Gastrocnemius medialis (tissue), 4 donors: ENCODE measurements around the gene KCNH3.

Experiments used
- POLR2A ChIP-seq, 2 donors: fragments of 450-650 bp; IDR thresholded peaks; one replicate each; pipeline ENCODE4 v1.6.1; 2017; ENCODE audit warnings: antibody characterized with exemption in 2 of 2, mild to moderate bottlenecking in 2 of 2, moderate library complexity in 2 of 2
- TF ChIP-seq, protein P1 (sequence below), 5 experiments: fragments of 450-650 bp in 3 of 5; fragments of 200-600 bp in 2 of 5; sonication (generic) in 2 of 5; IDR thresholded peaks in 4 of 5; conservative IDR thresholded peaks in 1 of 5; 1 replicate in 4 of 5; 2 replicates in 1 of 5; pipeline ENCODE4 v1.5.1; 2016 to 2019; ENCODE audit warnings: antibody characterized with exemption in 5 of 5, mild to moderate bottlenecking in 3 of 5, moderate library complexity in 3 of 5

DNA sequence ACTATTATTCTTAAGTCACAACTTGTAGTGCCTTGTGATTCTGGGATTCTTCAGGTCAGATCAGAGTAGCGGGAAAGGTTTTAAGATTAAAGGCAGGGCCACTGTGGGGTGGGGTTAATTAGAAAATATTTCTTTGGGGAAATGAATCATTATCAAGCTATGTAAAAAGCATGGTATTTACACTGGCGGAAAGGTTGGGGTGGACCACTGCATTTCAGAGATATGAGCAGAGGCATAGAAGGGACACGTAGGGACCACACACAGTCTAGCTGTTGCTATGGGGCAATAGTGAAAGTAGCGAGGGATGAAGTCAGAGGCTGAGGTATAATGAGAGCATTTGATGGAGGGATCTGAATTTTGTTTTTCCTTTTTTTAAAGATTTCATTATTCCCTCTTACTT lies 31.7 kb upstream of the KCNH3 start:
- TF ChIP-seq, protein P1, sequence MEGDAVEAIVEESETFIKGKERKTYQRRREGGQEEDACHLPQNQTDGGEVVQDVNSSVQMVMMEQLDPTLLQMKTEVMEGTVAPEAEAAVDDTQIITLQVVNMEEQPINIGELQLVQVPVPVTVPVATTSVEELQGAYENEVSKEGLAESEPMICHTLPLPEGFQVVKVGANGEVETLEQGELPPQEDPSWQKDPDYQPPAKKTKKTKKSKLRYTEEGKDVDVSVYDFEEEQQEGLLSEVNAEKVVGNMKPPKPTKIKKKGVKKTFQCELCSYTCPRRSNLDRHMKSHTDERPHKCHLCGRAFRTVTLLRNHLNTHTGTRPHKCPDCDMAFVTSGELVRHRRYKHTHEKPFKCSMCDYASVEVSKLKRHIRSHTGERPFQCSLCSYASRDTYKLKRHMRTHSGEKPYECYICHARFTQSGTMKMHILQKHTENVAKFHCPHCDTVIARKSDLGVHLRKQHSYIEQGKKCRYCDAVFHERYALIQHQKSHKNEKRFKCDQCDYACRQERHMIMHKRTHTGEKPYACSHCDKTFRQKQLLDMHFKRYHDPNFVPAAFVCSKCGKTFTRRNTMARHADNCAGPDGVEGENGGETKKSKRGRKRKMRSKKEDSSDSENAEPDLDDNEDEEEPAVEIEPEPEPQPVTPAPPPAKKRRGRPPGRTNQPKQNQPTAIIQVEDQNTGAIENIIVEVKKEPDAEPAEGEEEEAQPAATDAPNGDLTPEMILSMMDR (IDR thresholded peaks at IDR 0.05 in 4 of 5, conservative IDR thresholded peaks at IDR 0.05 in 1 of 5): no peak
- no peak for TF ChIP-seq POLR2A (IDR thresholded peaks at IDR 0.05)
